Fibroblast of skin of left biceps (primary cell): ENCODE data around the gene PLA2G2C.

ENCODE experiments used
- DNase-seq, 2 experiments: peaks; one replicate each; pipeline ENCODE4 v3.0.0-alpha.2; 2013; ENCODE audit warnings: low read depth in 2 of 2

Gene PLA2G2C

DNA sequence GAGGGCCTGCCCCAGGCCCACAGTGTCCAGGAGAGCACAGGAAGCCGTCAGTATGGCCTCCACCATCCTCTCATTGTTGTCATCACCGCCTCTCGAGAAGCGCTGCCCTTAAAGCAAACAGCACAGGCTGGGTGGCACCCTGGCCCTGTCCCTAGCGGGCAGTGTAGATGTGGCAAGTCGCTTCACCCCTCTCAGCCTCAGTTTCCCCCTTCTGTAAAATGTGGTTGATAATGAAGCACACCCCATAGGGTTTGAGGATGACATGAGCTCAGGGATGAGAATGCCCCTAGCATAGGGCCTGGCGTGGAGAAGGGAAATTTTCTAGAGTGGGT is 33.8 kb downstream of the PLA2G2C start:
- no peak for DNase-seq

DNA sequence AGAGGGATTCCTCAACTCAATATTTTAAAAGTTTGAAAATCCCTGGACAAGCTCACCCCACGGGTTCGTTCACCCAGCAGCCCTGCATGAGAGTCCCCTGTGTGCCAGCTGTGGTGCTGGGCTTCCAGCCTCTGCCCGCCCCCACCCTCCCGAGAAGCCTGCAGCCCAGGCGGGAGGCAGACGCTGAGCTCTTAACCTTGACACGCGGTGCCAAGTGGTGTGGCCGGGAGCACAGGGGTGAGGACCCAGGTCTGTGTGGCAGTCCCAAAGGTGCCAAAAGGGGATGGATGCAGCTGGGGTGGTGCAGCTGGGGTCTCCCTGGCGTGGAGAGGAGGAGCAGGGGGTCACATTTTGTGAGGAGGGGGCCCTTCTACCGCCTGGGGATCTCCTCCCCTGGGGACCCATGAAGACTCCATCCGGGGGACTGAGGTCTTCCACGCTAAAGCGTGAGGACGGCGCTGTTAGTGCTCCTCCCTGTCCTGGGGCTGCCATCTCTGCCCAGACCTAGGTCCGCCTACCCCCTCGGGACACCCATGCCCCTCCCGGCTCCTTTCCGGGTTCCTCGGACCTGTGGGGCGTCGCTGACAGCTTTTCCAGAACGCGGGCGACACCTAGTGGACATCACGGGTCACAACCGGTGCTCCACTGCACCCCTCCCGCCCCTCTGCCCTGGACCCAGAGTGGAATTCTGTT is 34.3 kb downstream of the PLA2G2C start:
- DNase-seq, result peak; percentile 35 to 36

DNA sequence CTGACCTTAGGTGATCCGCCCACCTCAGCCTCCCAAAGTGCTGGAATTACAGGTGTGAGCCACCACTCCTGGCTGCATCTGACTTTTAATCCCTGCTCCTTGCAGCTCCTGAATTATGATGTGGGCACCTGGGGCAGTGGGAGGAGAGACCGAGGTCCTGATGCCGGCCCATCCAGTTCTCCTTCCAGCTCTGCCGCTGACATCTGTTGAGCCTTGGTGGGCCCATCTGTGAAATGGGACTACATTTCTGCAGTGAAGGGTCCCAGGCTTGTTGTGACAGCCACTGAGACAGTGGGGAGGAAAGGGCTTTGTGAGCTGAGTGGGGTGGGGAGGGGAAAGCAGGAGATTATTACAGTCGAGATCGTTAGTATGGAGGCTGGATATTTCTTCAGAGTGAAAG is 35.3 kb downstream of the PLA2G2C start:
- DNase-seq, result no peak

DNA sequence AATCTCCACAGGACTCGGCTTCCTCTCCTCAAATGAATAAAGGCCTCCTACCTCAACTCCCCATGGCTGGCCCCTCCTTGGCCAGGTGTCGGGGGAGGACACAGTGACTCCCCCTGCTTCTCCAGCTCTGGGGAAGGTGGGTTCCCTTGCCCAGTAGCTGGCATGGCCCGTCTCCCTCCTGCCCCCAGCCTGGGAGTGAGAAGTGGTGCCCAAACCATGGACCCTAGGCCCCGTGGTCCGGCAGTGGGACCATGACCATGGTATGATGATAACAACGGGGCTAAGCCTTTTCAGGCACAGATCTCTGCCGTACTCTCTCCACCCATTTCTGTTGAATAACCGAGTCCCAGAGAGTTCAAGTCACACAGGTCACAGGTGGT is 36.0 kb downstream of the PLA2G2C start:
- no peak for DNase-seq

DNA sequence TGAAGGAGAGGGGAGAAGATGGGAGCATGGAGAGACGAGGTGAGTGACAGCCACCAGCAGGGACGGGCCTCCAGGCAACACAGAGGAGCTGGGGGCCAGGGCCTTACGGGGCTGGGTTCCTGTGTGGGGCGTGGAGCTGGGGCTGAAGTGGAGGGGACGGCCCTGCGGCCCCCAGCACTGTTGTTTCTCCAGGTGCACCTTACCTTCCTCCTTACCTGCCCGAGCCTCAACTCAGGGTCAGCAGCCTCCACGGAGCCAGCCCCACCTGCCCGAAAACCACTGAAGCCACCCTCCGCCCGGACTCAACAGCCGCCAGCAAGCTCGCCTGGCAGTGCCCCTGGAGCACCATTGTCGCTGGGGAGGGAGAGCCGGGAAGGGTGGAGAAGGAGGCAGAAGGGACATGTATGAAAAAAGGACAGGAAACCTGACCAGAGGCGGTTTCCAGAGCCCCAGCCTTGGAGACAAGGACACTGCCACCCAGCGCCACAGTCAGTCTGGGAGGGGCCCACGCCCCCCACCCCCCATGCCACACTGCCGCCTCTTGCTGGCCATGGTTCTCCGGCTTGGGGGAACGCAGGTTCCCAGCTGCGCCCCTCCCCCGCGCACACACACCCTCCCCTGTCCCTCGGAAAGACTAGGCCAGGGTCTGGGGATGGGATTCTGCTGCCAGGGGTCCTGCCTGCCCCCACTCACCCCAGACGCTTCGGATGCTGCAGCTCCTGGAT is 36.6 kb downstream of the PLA2G2C start:
- no peak for DNase-seq

DNA sequence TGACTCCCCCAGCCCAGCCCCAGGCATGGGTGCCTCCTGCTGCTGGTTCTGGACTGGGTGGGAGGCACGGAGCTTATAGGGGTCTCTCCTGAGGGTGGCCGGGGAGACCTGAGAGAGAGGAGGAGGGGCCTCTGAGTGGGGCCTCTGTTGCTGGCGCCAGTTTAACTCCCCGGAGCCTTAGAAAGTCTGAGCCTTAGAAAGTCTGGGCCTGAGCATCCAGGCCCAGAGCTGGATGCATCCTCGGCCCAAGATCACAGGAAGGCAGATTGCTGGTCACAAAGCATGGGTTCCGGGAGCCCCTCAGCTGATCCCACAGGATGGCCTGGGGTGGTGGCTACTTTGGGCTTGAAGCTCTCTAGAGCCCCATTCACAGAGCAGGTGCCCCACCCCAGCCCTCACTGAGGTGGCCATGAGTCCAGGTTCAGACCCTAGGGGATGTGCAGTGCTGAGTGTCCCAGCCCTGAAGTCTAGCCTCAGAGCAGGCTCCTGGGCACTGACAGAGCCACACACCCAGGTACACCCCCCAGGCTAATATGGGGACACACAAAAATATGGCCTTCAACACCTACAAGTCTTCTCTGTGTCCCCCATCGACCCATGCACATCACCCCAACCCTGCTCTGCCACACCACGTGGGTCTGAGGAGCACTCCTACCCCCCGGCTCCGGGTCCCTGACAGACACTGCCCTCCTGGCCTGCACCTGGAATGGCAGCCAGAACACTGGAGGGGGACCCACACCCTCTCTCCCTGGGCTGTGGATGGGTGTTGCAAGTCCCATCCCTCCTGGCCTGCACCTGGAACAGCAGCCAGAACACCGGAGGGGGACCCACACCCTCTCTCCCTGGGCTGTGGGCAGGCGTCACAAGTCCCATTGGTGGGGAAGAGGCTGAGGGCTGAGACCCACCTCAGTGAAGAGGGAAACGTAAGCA is 37.5 kb downstream of the PLA2G2C start:
- DNase-seq, result no peak

DNA sequence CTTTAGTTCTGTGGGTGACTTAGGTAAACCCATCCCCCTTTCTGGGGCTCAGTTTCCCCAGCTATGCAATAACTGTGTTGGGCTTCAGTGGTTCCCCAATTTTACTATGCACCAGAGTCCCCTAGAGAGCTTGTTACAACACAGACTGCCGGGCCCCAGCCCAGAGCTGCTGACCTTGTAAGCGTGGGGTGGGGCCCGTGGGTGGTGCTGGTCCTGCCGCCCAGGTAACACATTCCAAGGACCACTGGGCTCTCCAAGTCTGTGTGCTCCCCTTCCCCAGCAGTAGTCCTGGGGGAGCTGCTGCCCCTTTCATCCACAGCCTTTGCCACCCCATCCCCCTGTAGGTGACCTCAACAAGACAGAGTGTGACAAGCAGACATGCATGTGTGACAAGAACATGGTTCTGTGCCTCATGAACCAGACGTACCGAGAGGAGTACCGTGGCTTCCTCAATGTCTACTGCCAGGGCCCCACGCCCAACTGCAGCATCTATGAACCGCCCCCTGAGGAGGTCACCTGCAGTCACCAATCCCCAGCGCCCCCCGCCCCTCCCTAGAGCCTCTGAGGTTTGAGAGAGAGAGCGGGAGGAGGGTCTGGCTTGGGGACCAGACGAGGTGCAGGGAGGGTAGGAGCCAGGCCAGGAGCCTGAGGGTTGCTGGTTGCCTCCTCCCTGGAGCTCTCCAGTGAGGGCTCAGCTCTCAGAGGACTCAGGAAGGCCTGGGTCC is 38.3 kb downstream of the PLA2G2C start:
- DNase-seq, result no peak

DNA sequence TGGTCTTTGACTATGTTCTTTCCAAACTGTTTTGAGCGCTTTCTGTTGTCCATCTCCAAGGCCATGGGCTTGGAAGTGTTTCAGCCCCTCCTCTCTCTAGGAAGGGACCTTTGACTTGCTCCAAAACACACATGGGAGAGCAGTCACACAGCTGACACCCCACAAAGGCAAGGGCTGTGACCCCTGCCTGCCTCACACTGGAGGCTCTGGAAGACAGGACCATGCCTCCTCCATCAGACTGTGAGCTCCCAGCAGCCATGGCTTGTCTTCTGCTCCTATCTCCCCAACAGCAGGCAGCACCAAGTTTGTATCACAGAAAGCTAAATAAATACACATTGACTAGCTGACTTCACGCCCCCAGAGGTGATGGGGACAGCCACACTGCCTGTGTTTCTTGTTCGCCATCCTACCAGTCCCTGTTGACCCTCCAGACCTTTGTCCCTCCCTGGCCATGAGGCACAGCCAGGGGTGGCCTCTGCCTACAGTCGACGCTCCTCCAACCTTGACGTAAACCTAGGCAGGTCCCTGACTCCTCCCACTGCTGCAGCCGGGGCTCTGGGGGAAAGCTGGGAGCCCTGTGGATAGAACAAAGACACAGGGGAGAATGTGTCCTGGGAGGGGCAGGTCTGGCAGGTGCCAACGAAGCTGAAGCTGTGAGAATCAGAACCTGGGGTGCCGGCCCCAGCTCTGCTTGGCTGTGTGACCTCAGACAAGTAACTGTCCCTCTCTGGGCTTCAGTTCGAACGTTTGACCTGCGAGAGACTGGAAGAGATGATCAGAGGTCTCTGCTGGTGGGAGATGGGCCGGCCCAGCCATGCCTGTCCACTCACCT is 42.4 kb downstream of the PLA2G2C start:
- DNase-seq, result no peak

DNA sequence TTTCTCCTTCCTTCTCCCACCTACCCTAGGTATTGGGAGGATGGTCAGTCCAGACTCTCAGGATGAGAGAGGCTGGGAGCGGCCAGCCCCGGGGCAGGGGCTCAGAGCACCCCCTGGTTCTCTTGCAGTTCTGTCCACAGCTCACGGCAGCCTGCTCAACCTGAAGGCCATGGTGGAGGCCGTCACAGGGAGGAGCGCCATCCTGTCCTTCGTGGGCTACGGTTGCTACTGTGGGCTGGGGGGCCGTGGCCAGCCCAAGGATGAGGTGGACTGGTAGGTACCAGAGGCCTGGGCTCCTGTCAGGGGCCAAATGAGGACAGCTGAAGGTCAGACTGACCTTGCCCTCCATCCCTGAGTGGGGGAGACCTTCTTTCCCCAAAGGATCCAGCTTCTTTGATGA is 43.0 kb downstream of the PLA2G2C start:
- no peak for DNase-seq

DNA sequence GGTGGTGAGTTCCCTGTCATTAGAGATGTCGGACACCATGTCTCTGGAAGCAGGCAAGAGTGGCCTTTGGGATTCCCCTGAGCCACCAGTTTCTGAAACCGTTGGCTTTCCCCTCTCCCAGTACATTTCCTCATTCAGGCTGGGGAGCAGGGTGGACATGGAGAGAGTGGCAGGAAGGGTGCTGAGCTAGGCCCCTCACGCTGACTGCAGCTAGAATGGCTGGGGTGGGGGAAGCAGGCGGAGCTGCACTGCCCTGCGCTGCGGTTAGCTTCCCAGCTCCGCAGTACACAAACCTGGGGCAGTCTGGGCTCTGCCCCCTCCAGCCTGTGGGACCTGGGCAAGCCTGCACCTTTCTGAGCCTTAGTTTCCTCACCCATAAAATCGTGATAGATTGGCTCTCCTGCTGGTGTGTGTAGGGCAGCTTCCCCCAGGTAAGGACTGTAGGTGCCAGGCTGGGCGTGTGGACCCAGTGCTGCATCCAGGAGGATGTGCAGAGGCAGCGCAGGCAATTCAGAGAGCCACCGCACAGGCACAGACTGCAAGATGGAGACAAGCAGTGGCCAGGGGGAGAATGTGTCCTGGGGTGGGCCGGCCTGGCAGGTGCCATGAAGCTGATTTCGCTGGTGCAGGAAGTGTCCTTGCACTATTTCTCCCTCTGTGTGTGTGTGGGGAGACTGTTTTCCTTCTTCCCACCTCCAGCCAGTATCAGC is 44.2 kb downstream of the PLA2G2C start:
- no peak for DNase-seq

DNA sequence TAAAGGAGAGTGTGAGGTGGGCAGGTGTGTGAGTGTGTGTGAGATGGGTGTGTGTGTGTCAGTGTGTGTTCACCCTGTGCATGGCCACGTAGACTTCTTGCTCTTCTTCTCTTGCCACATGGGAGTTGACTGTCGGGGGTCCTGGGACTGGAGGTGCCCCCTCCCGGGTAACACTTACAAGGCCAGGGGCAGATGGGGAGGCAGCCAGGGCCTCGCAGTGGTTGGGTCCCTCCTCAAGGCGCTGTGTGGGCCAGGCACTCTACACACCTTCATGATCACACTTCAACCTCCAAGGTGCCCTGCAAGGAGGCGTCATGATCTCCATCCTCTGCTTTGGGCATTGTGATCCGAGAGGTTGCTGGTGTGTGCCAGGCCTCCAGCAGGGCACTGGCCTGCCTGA is 44.9 kb downstream of the PLA2G2C start:
- no peak for DNase-seq

DNA sequence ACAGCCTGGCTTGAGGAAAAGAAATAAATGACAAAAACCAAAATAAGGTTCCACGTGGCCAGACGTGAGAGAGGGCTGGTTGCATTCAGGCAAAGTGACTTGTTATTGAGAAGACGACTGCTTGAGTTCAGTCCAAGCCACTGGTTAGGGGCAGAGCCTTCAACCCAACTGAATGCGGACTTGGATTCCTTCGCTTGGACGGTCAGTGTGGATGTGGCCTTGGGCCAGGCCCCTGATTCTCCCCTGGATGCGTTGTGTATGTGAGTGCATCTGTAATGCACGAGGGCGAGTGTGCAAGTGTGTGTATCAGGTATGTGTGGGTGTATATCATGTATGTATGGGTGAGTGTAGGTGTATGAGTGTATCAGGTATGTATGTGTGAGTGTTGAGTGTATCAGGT is 45.3 kb downstream of the PLA2G2C start:
- no peak for DNase-seq

DNA sequence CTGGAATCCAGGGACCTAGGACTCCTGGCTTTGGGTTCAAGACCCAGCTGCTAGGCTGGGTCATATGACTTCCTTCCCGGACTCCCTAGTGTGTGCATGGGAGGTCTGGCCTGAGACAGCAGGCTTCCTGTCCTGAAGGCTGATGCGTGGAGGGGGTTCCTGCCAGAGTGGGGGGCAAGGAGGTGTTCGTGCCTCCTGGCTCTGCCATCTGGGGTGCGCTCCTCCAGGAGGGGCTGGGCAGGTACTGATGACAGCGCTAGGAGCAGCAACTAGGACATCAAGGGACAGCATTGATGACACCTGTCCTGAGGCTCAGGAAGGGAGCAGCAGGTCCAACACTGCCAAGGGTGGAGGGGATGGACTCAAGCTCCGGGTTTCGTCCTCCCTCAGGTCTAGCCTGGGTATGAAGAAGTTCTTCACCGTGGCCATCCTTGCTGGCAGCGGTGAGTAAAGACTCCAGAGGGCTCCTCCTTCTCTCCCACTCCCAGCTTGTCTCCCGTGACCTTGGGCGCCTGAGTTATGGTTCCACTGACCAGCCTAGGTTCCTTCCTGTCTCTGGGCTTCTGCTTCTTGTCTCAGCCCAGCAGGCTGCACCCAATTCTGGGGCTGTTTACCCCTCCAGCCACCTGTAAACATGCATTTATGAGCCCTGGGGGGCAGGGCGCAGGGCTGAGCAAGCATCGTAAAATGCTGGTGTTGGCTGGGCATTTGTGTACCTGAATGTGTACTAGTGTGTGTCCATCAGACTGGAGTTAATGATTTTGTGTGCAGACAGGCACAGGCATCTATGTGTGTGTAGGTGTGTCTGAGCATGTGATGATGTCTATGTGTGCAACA is 46.3 kb downstream of the PLA2G2C start:
- DNase-seq, result no peak

DNA sequence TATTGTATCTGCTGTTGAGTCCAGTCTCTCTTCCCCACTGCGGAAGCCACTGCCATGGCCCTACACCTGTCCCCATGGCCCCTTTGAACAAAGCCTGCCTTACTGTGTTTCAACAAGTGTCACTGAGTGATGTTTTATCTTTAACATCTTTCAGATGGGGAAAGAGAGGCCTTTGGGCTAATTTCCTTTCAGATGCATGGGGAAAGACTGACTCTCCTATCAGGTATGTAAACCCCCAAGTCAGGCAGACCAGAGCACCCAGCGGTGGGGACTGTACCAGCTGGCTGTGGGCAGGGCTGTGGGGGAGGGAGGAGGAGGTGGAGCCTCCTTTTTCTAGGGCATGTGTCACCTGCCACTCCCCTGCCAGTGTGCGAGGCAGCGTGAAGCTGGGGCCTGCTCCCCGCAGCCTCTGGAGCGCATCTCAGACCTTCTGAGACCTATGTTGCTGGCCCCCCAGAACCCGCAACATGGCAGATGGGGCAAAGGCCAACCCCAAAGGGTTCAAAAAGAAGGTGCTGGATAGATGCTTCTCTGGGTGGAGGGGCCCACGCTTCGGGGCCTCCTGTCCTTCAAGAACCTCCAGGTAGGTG is 47.3 kb downstream of the PLA2G2C start, which contains the start of gene PLA2G2F:
Gene PLA2G2F, plus strand, starts transcription at position 363 of the 590 bp plus-strand sequence. Its CDS starts 105 bp downstream, at position 468.
- DNase-seq, result no peak

DNA sequence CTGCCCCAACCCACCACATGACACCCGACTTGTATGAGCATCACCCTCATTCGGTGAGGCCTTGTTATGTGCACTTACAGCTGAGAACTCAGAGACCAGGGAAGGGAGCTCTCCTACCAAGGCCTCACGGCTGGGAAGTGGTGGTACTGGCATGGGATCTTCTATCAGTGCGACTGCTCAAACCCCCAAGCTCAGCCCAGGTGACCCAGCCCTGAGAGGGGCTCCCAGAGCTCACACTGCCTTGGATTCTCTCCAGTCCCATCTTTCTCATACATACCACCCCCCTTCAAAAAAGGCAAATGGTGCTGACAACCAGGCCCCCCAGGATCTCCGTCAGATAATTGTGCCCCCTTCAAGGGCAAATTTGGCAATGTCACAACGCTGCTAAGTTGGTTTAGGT is 48.0 kb downstream of the PLA2G2C start:
- no peak for DNase-seq

DNA sequence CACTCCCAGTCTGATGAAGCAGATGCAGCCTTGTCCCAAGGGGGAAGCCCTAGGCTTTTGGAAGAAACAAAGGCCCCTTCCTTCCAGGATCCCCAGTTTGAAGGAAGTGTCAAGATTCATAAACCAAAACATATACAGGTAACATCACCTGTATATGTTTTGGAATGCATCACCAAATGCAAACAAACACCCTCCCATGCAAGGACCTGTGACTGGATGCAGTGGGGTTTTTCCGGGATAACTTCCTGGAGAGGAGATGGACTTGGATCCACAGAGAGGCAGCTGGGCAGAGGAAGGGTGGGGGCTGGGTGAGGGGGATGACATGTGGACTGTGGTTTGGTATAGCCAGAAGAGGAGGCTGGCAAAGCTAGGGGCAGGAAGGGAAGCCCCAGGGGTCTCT is 48.7 kb downstream of the PLA2G2C start:
- no peak for DNase-seq

DNA sequence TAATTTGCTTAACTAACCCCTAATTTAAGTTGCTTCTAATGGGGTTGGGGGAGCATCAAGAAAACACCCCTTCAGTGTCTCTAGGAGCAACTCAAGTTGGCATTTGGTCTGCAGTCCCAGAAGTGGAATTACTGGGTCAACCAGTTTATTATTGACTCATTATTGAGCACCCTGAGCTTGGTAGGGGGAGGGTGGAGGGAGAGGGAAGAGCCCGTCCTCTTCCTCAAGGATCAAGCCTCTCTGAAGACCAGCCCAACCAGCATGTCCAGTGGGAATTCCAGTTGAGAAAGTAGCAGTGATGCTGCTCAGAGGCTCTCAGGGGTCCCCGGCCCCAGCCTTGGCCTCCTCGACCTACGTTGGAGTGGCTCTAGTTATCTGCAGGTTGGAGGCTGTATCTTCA is 49.3 kb downstream of the PLA2G2C start:
- DNase-seq, result no peak

DNA sequence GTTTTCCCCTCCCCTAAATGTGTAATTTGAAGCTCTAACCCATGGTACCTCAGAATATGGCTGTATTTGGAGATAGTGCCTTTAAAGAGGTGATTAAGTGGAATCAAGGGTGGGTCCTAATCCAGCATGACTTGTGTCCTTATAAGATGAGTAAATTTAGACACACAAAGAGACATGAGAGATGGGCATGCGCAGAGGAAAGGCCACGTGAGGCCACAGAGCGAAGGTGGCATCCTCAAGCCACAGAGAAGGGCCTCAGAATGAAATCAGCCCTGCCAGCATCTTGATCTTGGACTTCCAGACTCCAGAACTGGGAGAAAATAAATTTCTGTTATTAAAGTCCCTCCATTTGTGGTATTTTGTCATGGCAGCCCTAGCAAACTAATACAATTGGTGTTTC is 50.1 kb downstream of the PLA2G2C start:
- no peak for DNase-seq

DNA sequence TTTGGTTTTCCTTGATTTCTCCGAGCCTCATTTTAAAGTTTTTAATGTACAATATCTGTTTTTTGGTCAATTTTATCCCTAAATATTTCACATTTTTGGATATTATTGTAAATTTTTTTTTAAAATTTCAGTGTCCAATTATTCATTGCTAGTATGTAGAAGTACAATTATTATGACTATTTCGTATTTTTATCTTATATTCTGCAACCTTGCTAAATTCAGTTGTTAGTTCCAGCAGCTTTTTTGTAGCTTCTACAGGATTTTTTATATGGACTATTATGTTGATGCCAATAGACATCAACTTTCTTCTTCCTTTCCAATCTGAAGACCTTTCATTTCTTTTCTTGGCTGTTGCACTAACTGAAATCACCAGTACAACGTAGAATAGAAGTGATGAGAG is 51.3 kb downstream of the PLA2G2C start:
- no peak for DNase-seq
